HepG2 (cell line): Measurements from ENCODE around the gene LYZL2. TPM values are rescaled to one million over a fixed set of nuclear protein-coding genes. Genes with fewer than 3 reads are reported as not detected.

Experiments used
- ATAC-seq: fragments of 200-7000 bp; cut with Tn5 transposase; 3 replicates; pipeline ENCODE4 v1.9.1; 2020; ENCODE audit warnings: mild to moderate bottlenecking, moderate library complexity
- BruUV-seq: library from RNA; stranded (reverse); fragments of 400-500 nt; replicated peaks from 2 replicates; lab custom pipeline; 2021; lab: Mats Ljungman, UMichigan
- CTCF ChIA-PET: fragments of 300-600 bp; formaldehyde crosslinking; extraction: SDS; loops from one replicate; lab custom pipeline; 2021; ENCODE audit warnings: low total read pairs, inconsistent platforms, low intra/inter-chr PET ratio; lab: Yijun Ruan, JAX
- POLR2A ChIA-PET: fragments of 350-600 bp; sonication (Branson Sonifier 250); formaldehyde crosslinking; loops from one replicate; lab custom pipeline; 2020; ENCODE audit warnings: antibody characterized with exemption, inconsistent platforms; lab: Yijun Ruan, JAX
- DNase-seq: peaks from one replicate; pipeline ENCODE4 v3.0.0-alpha.2; 2015; ENCODE audit warnings: low spot score
- FAIRE-seq: peaks from 3 replicates; lab custom pipeline; 2011; peaks lifted over from hg19 to GRCh38; lab: Jason Lieb, UNC
- H2AFZ ChIP-seq: one replicate; pipeline ENCODE4 v1.6.1; 2011; ENCODE audit warnings: low read length, inconsistent platforms
- H3K27ac ChIP-seq: fragments of 300-600 bp; 3 replicates; pipeline ENCODE4 v1.8.0; 2011; ENCODE audit warnings: mixed run types, mild to moderate bottlenecking, mixed read lengths, low read length, inconsistent platforms; ENCODE audit not compliant: insufficient read depth; ENCODE audit errors: extremely low read length
- H3K27me3 ChIP-seq, 2 experiments: fragments of 200-600 bp in 1 of 2; 2 replicates in 1 of 2; 3 replicates in 1 of 2; pipeline versions ENCODE4 v1.6.0 to v1.8.0; 2011; ENCODE audit warnings: low read length in 2 of 2, mild to moderate bottlenecking in 2 of 2, moderate library complexity in 2 of 2, inconsistent platforms in 1 of 2; ENCODE audit not compliant: insufficient read depth in 2 of 2, control insufficient read depth in 1 of 2
- H3K36me3 ChIP-seq, 2 experiments: fragments of 200-600 bp in 1 of 2; replicated peaks in 1 of 2; 2 replicates in 1 of 2; 3 replicates in 1 of 2; pipeline versions ENCODE4 v1.5.1 to v1.8.0; 2011; ENCODE audit warnings: low read length in 2 of 2, inconsistent platforms in 1 of 2; ENCODE audit not compliant: insufficient read depth in 2 of 2, control insufficient read depth in 1 of 2
- H3K4me1 ChIP-seq: 2 replicates; pipeline ENCODE4 v1.5.1; 2012; ENCODE audit warnings: low read length, inconsistent platforms; ENCODE audit not compliant: insufficient read depth
- H3K4me2 ChIP-seq: 2 replicates; pipeline ENCODE4 v1.6.0; 2011; ENCODE audit warnings: low read depth, low read length, inconsistent platforms
- H3K4me3 ChIP-seq, 3 experiments: fragments of 200-600 bp in 1 of 3; sonication (generic), shearing (Covaris generic) in 1 of 3; replicated peaks in 1 of 3; 2 replicates each; pipeline ENCODE4 v1.5.1; 2011 to 2016; ENCODE audit warnings: low read length in 3 of 3, inconsistent platforms in 2 of 3, low read depth in 2 of 3, mild to moderate bottlenecking in 2 of 3, control low read depth in 1 of 3, mixed read lengths in 1 of 3; ENCODE audit not compliant: insufficient read depth in 1 of 3
- H3K79me2 ChIP-seq: one replicate; pipeline ENCODE4 v1.6.1; 2011; ENCODE audit warnings: low read length, inconsistent platforms; ENCODE audit not compliant: insufficient read depth
- H3K9ac ChIP-seq: 2 replicates; pipeline ENCODE4 v1.6.0; 2011; ENCODE audit warnings: mild to moderate bottlenecking, low read depth, low read length, inconsistent platforms; ENCODE audit not compliant: insufficient read depth
- H3K9me3 ChIP-seq: 2 replicates; pipeline ENCODE4 v1.5.1; 2012; ENCODE audit warnings: mild to moderate bottlenecking, low read length
- H4K20me1 ChIP-seq: 2 replicates; pipeline ENCODE4 v1.6.0; 2011; ENCODE audit warnings: inconsistent platforms, mild to moderate bottlenecking, low read length, moderate library complexity; ENCODE audit not compliant: insufficient read depth
- ATF7-NPFF ChIP-seq: sonication (generic); formaldehyde crosslinking; IDR thresholded peaks from 2 replicates; pipeline ENCODE4 v1.8.1; 2023; ENCODE audit warnings: mild to moderate bottlenecking, low read depth, missing genetic modification reagents, moderate library complexity
- GABPB1 ChIP-seq: IDR thresholded peaks from 2 replicates; pipeline ENCODE4 v1.6.1; 2016; ENCODE audit warnings: mild to moderate bottlenecking, missing genetic modification reagents, moderate library complexity, missing compliant biosample characterization
- HNRNPUL1 ChIP-seq: fragments of 200-400 bp; formaldehyde crosslinking; IDR thresholded peaks from 2 replicates; pipeline ENCODE4 v1.6.1; 2017; ENCODE audit warnings: low read depth, mild to moderate bottlenecking, low read length, moderate library complexity
- HOXA9 ChIP-seq: sonication (generic); formaldehyde crosslinking; IDR thresholded peaks from 2 replicates; pipeline ENCODE4 v1.8.1; 2022; ENCODE audit warnings: missing genetic modification reagents, mild to moderate bottlenecking, moderate library complexity, borderline replicate concordance
- JDP2 ChIP-seq: sonication (generic); formaldehyde crosslinking; IDR thresholded peaks from 2 replicates; pipeline ENCODE4 v1.8.1; 2022; ENCODE audit warnings: missing genetic modification reagents, borderline replicate concordance
- MEIS2 ChIP-seq: sonication (generic); formaldehyde crosslinking; IDR thresholded peaks from 2 replicates; pipeline ENCODE4 v1.9.0; 2021; ENCODE audit warnings: mild to moderate bottlenecking, missing genetic modification reagents
- NFE2L1 ChIP-seq: sonication (generic); formaldehyde crosslinking; IDR thresholded peaks from 2 replicates; pipeline ENCODE4 v1.4.0; 2020; ENCODE audit warnings: missing genetic modification reagents, mild to moderate bottlenecking, borderline replicate concordance
- PHF5A ChIP-seq: IDR thresholded peaks from one replicate; pipeline ENCODE4 v1.6.1; 2018; ENCODE audit warnings: low read depth, missing genetic modification reagents; ENCODE audit not compliant: unreplicated experiment
- RFX3 ChIP-seq: IDR thresholded peaks from 2 replicates; pipeline ENCODE4 v1.6.1; 2016; ENCODE audit warnings: missing biosample characterization, missing genetic modification reagents
- SP140L ChIP-seq: sonication (generic); formaldehyde crosslinking; IDR thresholded peaks from 2 replicates; pipeline ENCODE4 v1.4.0; 2020; ENCODE audit warnings: missing genetic modification reagents, borderline replicate concordance
- TCF7L2 ChIP-seq: IDR thresholded peaks from 2 replicates; pipeline ENCODE4 v1.6.1; 2011; ENCODE audit warnings: mild to moderate bottlenecking, low read depth, low read length, moderate library complexity
- THYN1 ChIP-seq: sonication (generic); formaldehyde crosslinking; IDR thresholded peaks from 2 replicates; pipeline ENCODE4 v1.8.1; 2023; ENCODE audit warnings: low read depth, mild to moderate bottlenecking, moderate library complexity, missing genetic modification reagents, borderline replicate concordance
- ZBTB7B ChIP-seq: sonication (generic); formaldehyde crosslinking; IDR thresholded peaks from 2 replicates; pipeline ENCODE4 v1.4.0; 2020; ENCODE audit warnings: missing genetic modification reagents
- ZNF230 ChIP-seq: sonication (generic); formaldehyde crosslinking; IDR thresholded peaks from 2 replicates; pipeline ENCODE4 v1.4.0; 2020; ENCODE audit warnings: mild to moderate bottlenecking, missing genetic modification reagents
- ZNF567 ChIP-seq: sonication (generic); formaldehyde crosslinking; IDR thresholded peaks from 2 replicates; pipeline ENCODE4 v1.8.1; 2023; ENCODE audit warnings: mild to moderate bottlenecking, missing genetic modification reagents, borderline replicate concordance
- ZNF572 ChIP-seq: sonication (generic); formaldehyde crosslinking; IDR thresholded peaks from 2 replicates; pipeline ENCODE4 v1.5.1; 2020; ENCODE audit warnings: mild to moderate bottlenecking, missing genetic modification reagents
- ZNF589 ChIP-seq: sonication (generic); formaldehyde crosslinking; conservative IDR thresholded peaks from 2 replicates; pipeline ENCODE4 v1.8.0; 2022; ENCODE audit warnings: mild to moderate bottlenecking, moderate library complexity, missing genetic modification reagents
- ZNF652 ChIP-seq: IDR thresholded peaks from 2 replicates; pipeline ENCODE4 v1.6.1; 2016; ENCODE audit warnings: low read depth, borderline replicate concordance
- ZNF780A ChIP-seq: sonication (generic); formaldehyde crosslinking; IDR thresholded peaks from 2 replicates; pipeline ENCODE4 v1.8.0; 2022; ENCODE audit warnings: mild to moderate bottlenecking, missing genetic modification reagents, moderate library complexity
- ZNF891 ChIP-seq: sonication (generic); formaldehyde crosslinking; IDR thresholded peaks from 2 replicates; pipeline ENCODE4 v1.5.0; 2020; ENCODE audit warnings: mild to moderate bottlenecking, missing genetic modification reagents
- ZSCAN22 ChIP-seq: sonication (generic); formaldehyde crosslinking; IDR thresholded peaks from 2 replicates; pipeline ENCODE4 v1.4.0; 2020; ENCODE audit warnings: mild to moderate bottlenecking, missing genetic modification reagents
- WGBS: methylation state at CpG from one replicate; pipeline ENCODE4 v1.1.6; 2017; ENCODE audit warnings: low lambda C conversion rate; 5-methylcytosine and 5-hydroxymethylcytosine counted together
- in situ Hi-C: cut with HindIII; loops from 2 replicates; pipeline ENCODE4 v1.10.0; 2017; ENCODE audit warnings: low pct_unique_long_range_greater_than_20kb; ENCODE audit not compliant: extremely low pct_ligation_motif_present
- intact Hi-C: fragments of 100-400 bp; cut with micrococcal nuclease; formaldehyde crosslinking; loops from one replicate; pipeline ENCODE4 v1.10.0; 2022; ENCODE audit not compliant: unreplicated experiment
- polyA plus RNA-seq, 8 experiments: library from polyadenylated mRNA; depleted of rRNA in 3 of 8; stranded (reverse) in 7 of 8; unstranded in 1 of 8; fragments of >200 nt; fragmentation: Illumina TruSeq in 4 of 8; extraction: Trizol in 4 of 8; gene quantifications; 2 replicates each; pipeline versions ENCODE4 v1.2.1 to v1.2.3, GENCODE V29; 2011 to 2016; ENCODE audit warnings: low read depth in 4 of 8, missing spikeins in 1 of 8, mixed read lengths in 1 of 8; ENCODE audit not compliant: insufficient read depth in 1 of 8
- total RNA-seq, 5 experiments: library from RNA; depleted of rRNA; stranded (reverse); fragments of >200 nt; fragmentation: Illumina TruSeq; extraction: Trizol; gene quantifications; 2 replicates each; pipeline ENCODE4 v1.2.3, GENCODE V29; 2016; ENCODE audit warnings: low read depth in 1 of 5
- TF ChIP-seq, protein P1 (sequence below): sonication (generic); formaldehyde crosslinking; IDR thresholded peaks from 2 replicates; pipeline ENCODE4 v1.5.1; 2020; ENCODE audit warnings: mild to moderate bottlenecking, missing genetic modification reagents

LYZL2 gene
- total and polyA plus RNA-seq, 2 of the 13 experiments (the other 11 are each of a cell fraction or from before 2014, with no cell fraction given): 0.20 to 0.63 TPM

DNA sequence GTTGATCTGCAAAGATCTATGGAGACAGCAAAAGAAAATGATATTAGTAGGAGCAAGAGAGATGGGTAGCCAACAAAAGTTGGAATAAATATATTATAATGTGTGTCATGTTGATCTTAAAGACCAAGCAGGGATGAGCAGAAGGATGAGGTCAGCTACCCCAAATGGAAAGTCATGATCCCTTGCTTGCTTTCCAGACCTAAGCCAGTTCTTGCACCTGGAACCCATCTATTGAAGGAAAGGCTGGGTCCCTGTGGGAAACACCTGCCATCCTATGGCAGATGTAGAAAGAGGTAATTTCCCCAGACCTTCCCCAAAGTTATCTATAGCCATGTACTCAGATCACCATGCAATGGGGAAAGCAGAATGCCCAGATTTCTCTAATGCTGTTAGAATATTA is 52.5 kb downstream of the LYZL2 start (continued):
- TF ChIP-seq ZNF652 (CRISPR knock-in tag): no peak
- TF ChIP-seq ZNF572 (CRISPR knock-in tag): no peak

DNA sequence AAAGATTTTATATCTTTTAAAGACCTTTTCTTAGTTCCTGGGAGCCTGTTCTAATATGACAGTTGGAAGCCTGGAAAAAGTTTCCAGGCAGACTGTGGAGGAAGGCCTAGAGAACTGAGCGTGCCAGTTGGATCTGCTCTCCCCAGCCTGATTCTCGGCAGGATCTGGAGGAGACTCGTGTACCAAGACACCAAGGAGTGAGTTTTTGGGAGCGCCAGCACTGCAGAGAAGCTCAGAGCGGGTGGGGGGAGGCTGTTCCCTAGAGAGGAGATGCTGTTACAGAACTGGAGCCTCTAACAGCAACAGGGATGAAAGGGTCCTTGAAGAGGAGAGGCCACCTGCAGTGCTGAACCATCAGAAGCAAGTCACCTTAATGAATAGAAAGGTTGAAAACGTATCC is 52.9 kb downstream of the LYZL2 start:
- no peak for ATAC-seq
- CTCF ChIA-PET: no interaction called here
- TF ChIP-seq MEIS2 (CRISPR knock-in tag) (no peak), SP140L (CRISPR knock-in tag) (no peak), ATF7-NPFF (CRISPR knock-in tag) (no peak), PHF5A (CRISPR knock-in tag) (no peak), TCF7L2 (no peak), RFX3 (CRISPR knock-in tag) (no peak), ZNF567 (CRISPR knock-in tag) (no peak), THYN1 (CRISPR knock-in tag) (no peak), ZBTB7B (no peak), ZSCAN22 (no peak), JDP2 (CRISPR knock-in tag) (no peak), HOXA9 (CRISPR knock-in tag) (no peak), HNRNPUL1 (no peak), ZNF891 (no peak), ZNF589 (CRISPR knock-in tag) (no peak), GABPB1 (no peak), ZNF230 (CRISPR knock-in tag) (no peak), ZNF780A (CRISPR knock-in tag) (no peak), NFE2L1 (CRISPR knock-in tag) (no peak)
- TF ChIP-seq, protein P1, sequence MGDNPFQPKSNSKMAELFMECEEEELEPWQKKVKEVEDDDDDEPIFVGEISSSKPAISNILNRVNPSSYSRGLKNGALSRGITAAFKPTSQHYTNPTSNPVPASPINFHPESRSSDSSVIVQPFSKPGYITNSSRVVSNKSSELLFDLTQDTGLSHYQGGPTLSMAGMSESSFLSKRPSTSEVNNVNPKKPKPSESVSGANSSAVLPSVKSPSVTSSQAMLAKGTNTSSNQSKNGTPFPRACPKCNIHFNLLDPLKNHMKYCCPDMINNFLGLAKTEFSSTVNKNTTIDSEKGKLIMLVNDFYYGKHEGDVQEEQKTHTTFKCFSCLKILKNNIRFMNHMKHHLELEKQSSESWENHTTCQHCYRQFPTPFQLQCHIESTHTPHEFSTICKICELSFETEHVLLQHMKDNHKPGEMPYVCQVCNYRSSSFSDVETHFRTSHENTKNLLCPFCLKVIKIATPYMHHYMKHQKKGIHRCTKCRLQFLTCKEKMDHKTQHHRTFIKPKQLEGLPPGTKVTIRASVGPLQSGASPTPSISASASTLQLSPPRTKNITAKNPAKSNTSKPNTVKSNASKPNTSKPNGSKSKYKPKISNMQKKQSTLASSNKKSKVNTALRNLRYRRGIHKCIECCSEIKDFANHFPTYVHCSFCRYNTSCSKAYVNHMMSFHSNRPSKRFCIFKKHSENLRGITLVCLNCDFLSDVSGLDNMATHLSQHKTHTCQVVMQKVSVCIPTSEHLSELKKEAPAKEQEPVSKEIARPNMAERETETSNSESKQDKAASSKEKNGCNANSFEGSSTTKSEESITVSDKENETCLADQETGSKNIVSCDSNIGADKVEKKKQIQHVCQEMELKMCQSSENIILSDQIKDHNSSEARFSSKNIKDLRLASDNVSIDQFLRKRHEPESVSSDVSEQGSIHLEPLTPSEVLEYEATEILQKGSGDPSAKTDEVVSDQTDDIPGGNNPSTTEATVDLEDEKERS (CRISPR knock-in tag): no peak

More for the DNA sequence above, 52.9 kb downstream of the LYZL2 start:
- WGBS: 10% methylated on average over 6 of the region's 6 CpGs
- FAIRE-seq: no peak
- Histone ChIP-seq H3K79me2 (no peaks in the 10 kb centered on the region), H3K36me3 (no peaks in the 10 kb centered on the region), H2AFZ (no peak overlapping the region), H4K20me1 (no peaks in the 10 kb centered on the region), H3K9me3 (no peaks in the 10 kb centered on the region), H3K4me3 (no peak overlapping the region), H3K27me3 (peaks cover 3 to 18% of the 10 kb centered on the region in 2 experiments; a peak in 3 of 5 replicates), H3K9ac (no peak overlapping the region), H3K4me2 (no peak overlapping the region), H3K4me1 (peaks cover 31% of the 10 kb centered on the region), H3K27ac (no peak overlapping the region)
- POLR2A ChIA-PET: interaction anchor here (0.6 kb wide), 1 partner anchor 23 kb away, joined by 3 read pairs; no protein-coding TSS in a partner anchor
- DNase-seq: no peak
- intact Hi-C loops (no loop called here), in situ Hi-C loops (no loop called here)
- no TSS peak for BruUV-seq
